Loucy (cell line): ENCODE measurements around the gene PYURF.

Source experiments
- H2AFZ ChIP-seq: fragments of 200-600 bp; sonication (generic); 2 replicates; pipeline ENCODE4 v1.6.0; 2016; ENCODE audit warnings: antibody characterized with exemption, mild to moderate bottlenecking, low read length, moderate library complexity
- H3F3A ChIP-seq: fragments of 200-600 bp; 2 replicates; pipeline ENCODE4 v1.6.0; 2016; ENCODE audit warnings: antibody characterized with exemption, low read depth, mild to moderate bottlenecking
- H3K27me3 ChIP-seq: fragments of 200-600 bp; sonication (generic); 2 replicates; pipeline ENCODE4 v1.6.1; 2014; ENCODE audit warnings: low read length, mild to moderate bottlenecking; ENCODE audit not compliant: insufficient read depth, poor library complexity, severe bottlenecking
- H3K36me3 ChIP-seq: fragments of 200-600 bp; sonication (generic); 2 replicates; pipeline ENCODE4 v1.6.1; 2016; ENCODE audit warnings: low read length; ENCODE audit not compliant: insufficient read depth
- H3K4me1 ChIP-seq: fragments of 200-600 bp; sonication (generic); 2 replicates; pipeline ENCODE4 v1.5.1; 2014; ENCODE audit warnings: low read length, mild to moderate bottlenecking; ENCODE audit not compliant: insufficient read depth, poor library complexity, severe bottlenecking
- H3K4me2 ChIP-seq: fragments of 200-600 bp; sonication (generic); 2 replicates; pipeline ENCODE4 v1.6.0; 2014; ENCODE audit warnings: antibody characterized with exemption, low read length, low read depth, mild to moderate bottlenecking; ENCODE audit not compliant: poor library complexity, severe bottlenecking
- H3K4me3 ChIP-seq: fragments of 200-600 bp; sonication (generic); 2 replicates; pipeline ENCODE4 v1.5.1; 2014; ENCODE audit warnings: low read length, mild to moderate bottlenecking, mixed read lengths; ENCODE audit not compliant: poor library complexity, severe bottlenecking
- H3K79me2 ChIP-seq: fragments of 200-600 bp; sonication (generic); 2 replicates; pipeline ENCODE4 v1.6.1; 2014; ENCODE audit warnings: low read length; ENCODE audit not compliant: insufficient read depth
- H3K9ac ChIP-seq: fragments of 200-600 bp; sonication (generic); 2 replicates; pipeline ENCODE4 v1.6.0; 2014; ENCODE audit warnings: mild to moderate bottlenecking, low read depth, low read length, moderate library complexity; ENCODE audit not compliant: poor library complexity, severe bottlenecking
- H3K9me2 ChIP-seq: fragments of 200-600 bp; sonication (generic); replicated peaks from 2 replicates; pipeline ENCODE4 v1.6.1; 2016; ENCODE audit warnings: low read depth, low read length, mixed read lengths
- H3K9me3 ChIP-seq: fragments of 200-600 bp; sonication (generic); 2 replicates; pipeline ENCODE4 v1.6.1; 2014; ENCODE audit warnings: mild to moderate bottlenecking, antibody characterized with exemption, low read length, low read depth; ENCODE audit not compliant: insufficient read depth
- H4K20me1 ChIP-seq: fragments of 200-600 bp; sonication (generic); 2 replicates; pipeline ENCODE4 v1.6.0; 2014; ENCODE audit warnings: antibody characterized with exemption, low read length, mild to moderate bottlenecking; ENCODE audit not compliant: insufficient read depth, poor library complexity, severe bottlenecking
- CTCF ChIP-seq: fragments of 200-600 bp; sonication (generic); conservative IDR thresholded peaks from 2 replicates; pipeline ENCODE4 v1.5.1; 2014; ENCODE audit warnings: mild to moderate bottlenecking, antibody characterized with exemption, low read length
- EZH2phosphoT487 ChIP-seq: fragments of 200-600 bp; IDR thresholded peaks from 2 replicates; pipeline ENCODE4 v1.6.1; 2018; ENCODE audit warnings: antibody characterized with exemption, mild to moderate bottlenecking, moderate library complexity, borderline replicate concordance

The PYURF gene

GRCh38 chr4:88518911-88519310, 4.7 kb downstream of the PYURF start:
- TF ChIP-seq CTCF (no peak), EZH2phosphoT487 (no peak)
- Histone ChIP-seq H3K4me3 (no peak overlapping the region), H3K36me3 (no peaks in the 10 kb centered on the region; the same call in 1 of the 2 replicates), H3K9me2 (no peaks in the 10 kb centered on the region), H3K4me1 (peaks cover 28% of the 10 kb centered on the region), H3F3A (no peaks in the 10 kb centered on the region), H3K9ac (no peak overlapping the region), H3K4me2 (no peak overlapping the region), H3K27me3 (no peaks in the 10 kb centered on the region), H3K9me3 (no peaks in the 10 kb centered on the region), H4K20me1 (peaks cover 25% of the 10 kb centered on the region), H3K79me2 (peaks cover 39% of the 10 kb centered on the region), H2AFZ (no peak overlapping the region)

- H3F3A ChIP-seq, result no peaks in the 10 kb centered on the region
- peaks cover 28% of the 10 kb centered on the region for H3K4me1 ChIP-seq
- no peaks in the 10 kb centered on the region for H3K27me3 ChIP-seq
- H4K20me1 ChIP-seq, result peaks cover 20% of the 10 kb centered on the region
- TF ChIP-seq EZH2phosphoT487 (no peak), CTCF (no peak)
- no peaks in the 10 kb centered on the region for H3K9me3 ChIP-seq
- no peak overlapping the region for H2AFZ ChIP-seq
- peaks cover 30% of the 10 kb centered on the region for H3K79me2 ChIP-seq
- H3K4me3 ChIP-seq, result no peak overlapping the region
- H3K9ac ChIP-seq, result no peak overlapping the region
- no peaks in the 10 kb centered on the region; the same call in 1 of the 2 replicates for H3K36me3 ChIP-seq
- H3K9me2 ChIP-seq, result no peaks in the 10 kb centered on the region
- H3K4me2 ChIP-seq, result no peak overlapping the region
Measured at GRCh38 chr4:88517825-88518224, 5.8 kb downstream of the PYURF start.

GRCh38 chr4:88516746-88517145, 6.8 kb downstream of the PYURF start:
- Histone ChIP-seq H3F3A (no peaks in the 10 kb centered on the region), H3K4me1 (peaks cover 18% of the 10 kb centered on the region), H3K36me3 (no peaks in the 10 kb centered on the region; the same call in 1 of the 2 replicates), H3K27me3 (no peaks in the 10 kb centered on the region), H3K4me3 (no peak overlapping the region), H3K4me2 (no peak overlapping the region), H2AFZ (no peak overlapping the region), H3K9ac (no peak overlapping the region), H3K9me3 (no peaks in the 10 kb centered on the region), H4K20me1 (peaks cover 10% of the 10 kb centered on the region), H3K79me2 (peaks cover 20% of the 10 kb centered on the region), H3K9me2 (no peaks in the 10 kb centered on the region)
- TF ChIP-seq CTCF, result no peak
- TF ChIP-seq EZH2phosphoT487, result no peak
